ENCODE results near the gene DHRS1. TPM values are rescaled to one million over a fixed set of nuclear protein-coding genes. Genes with fewer than 3 reads are reported as not detected.

The DHRS1 gene
- total and polyA plus RNA-seq, 9 of the 15 experiments (the other 6 are each of a cell fraction or from before 2014, with no cell fraction given), result 7.3 to 33.6 (median 13.3) TPM

DNA sequence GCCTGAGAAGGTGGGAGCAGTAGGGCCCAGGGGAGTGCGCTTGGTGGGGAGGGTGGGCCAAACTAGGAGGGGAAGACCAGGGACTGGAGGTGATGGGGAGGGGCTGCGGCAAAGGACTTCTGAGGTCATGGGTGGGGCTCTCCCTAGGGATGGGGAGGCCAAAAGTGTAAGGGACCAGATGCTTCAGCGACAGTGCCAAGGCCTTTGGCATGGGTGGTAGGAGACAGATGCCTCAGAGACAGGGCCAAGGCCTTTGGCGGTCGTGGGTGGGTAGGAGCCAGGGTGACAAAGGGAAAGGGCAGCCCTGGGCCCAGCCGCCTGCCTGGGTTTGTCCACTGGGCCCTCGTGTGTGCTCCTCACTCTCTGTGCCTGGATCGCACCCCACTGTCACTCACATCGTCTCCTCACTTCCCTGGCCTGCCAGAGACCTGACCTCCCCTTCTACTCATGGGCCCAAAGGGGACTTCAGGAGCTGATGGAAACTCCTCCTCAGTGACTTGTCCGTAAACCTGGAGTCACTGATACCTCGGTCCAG lies 15.0 kb downstream of the DHRS1 start:
- in situ Hi-C loops (cut with MboI), result no loop called here
- no peaks in the 10 kb centered on the region for H3K9me1 ChIP-seq (ENCODE audit: control insufficient read depth, insufficient read depth, low read length)
- no TSS peak for BruUV-seq (replicated peaks)
- no peak overlapping the region for H3K9ac ChIP-seq (ENCODE audit: insufficient read depth in 1 of 2, low read depth in 2 of 2, low read length in 2 of 2)
- DNase-seq (ENCODE audit: extremely low read depth in 1 of 4, low spot score in 3 of 4), result no peak
- ChIA-PET POLR2A (no interaction called here), CTCF (ENCODE audit: low intra/inter-chr PET ratio) (interaction anchor here (0.6 kb wide), 1 partner anchor 429 kb away, joined by 3 read pairs; no protein-coding TSS in a partner anchor)
- intact Hi-C loops (cut with micrococcal nuclease), result no loop called here
- no peaks in the 10 kb centered on the region; a peak in 1 of 5 replicates for H3K4me1 ChIP-seq (replicated peaks in 1 of 2; ENCODE audit: control insufficient read depth in 2 of 2, insufficient read depth in 2 of 2, low read length in 2 of 2)
- ATAC-seq, result no peak
- TF ChIP-seq MCM2 (IDR thresholded peaks at IDR 0.05; ENCODE audit: low read depth), result no peak
- TF ChIP-seq PCBP1 (IDR thresholded peaks at IDR 0.05; ENCODE audit: low read depth, low read length, poor library complexity, severe bottlenecking), result no peak
- TF ChIP-seq PTTG1 (tag; IDR thresholded peaks at IDR 0.05; ENCODE audit: low read depth), result no peak
- TF ChIP-seq ZNF764 (CRISPR knock-in tag; IDR thresholded peaks at IDR 0.05; ENCODE audit: low read depth), result no peak
- no peak for TF ChIP-seq ZNF124 (CRISPR knock-in tag; IDR thresholded peaks at IDR 0.05)
- no peak for TF ChIP-seq ZNF184 (CRISPR knock-in tag; IDR thresholded peaks at IDR 0.05)
- no peak for TF ChIP-seq HDAC2 (IDR thresholded peaks at IDR 0.05)
- no peak for TF ChIP-seq ZNF143 (CRISPR knock-in tag; IDR thresholded peaks at IDR 0.05)
- no peak for TF ChIP-seq ATF1 (CRISPR knock-in tag; IDR thresholded peaks at IDR 0.05)
- no peak for TF ChIP-seq ATF1 (tag; IDR thresholded peaks at IDR 0.05)
- TF ChIP-seq PHF20 (IDR thresholded peaks at IDR 0.05; ENCODE audit: partially characterized antibody), result no peak
- TF ChIP-seq, protein P1, sequence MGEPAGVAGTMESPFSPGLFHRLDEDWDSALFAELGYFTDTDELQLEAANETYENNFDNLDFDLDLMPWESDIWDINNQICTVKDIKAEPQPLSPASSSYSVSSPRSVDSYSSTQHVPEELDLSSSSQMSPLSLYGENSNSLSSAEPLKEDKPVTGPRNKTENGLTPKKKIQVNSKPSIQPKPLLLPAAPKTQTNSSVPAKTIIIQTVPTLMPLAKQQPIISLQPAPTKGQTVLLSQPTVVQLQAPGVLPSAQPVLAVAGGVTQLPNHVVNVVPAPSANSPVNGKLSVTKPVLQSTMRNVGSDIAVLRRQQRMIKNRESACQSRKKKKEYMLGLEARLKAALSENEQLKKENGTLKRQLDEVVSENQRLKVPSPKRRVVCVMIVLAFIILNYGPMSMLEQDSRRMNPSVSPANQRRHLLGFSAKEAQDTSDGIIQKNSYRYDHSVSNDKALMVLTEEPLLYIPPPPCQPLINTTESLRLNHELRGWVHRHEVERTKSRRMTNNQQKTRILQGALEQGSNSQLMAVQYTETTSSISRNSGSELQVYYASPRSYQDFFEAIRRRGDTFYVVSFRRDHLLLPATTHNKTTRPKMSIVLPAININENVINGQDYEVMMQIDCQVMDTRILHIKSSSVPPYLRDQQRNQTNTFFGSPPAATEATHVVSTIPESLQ (CRISPR knock-in tag; IDR thresholded peaks at IDR 0.05), result no peak
- TF ChIP-seq SRSF9 (IDR thresholded peaks at IDR 0.05; ENCODE audit: borderline replicate concordance, low read depth, low read length), result no peak
- no peak overlapping the region for H3K4me3 ChIP-seq
- no peak overlapping the region for H3K4me2 ChIP-seq (ENCODE audit: insufficient read depth, low read length)
- H3K9me3 ChIP-seq (replicated peaks; ENCODE audit: control insufficient read depth, insufficient read depth, low read depth, low read length), result no peaks in the 10 kb centered on the region
- no peak for FAIRE-seq
- peaks cover 3% of the 10 kb centered on the region; the same call in 1 of the 3 replicates for H3K36me3 ChIP-seq (ENCODE audit: control insufficient read depth, insufficient read depth, low read length)
- no peaks in the 10 kb centered on the region for H4K20me1 ChIP-seq (replicated peaks; ENCODE audit: control insufficient read depth, insufficient read depth, low read length)
- WGBS (ENCODE audit: insufficient coverage, low coverage, missing lambda C conversion rate), result 15% methylated on average over 4 of the region's 11 CpGs
- no peak overlapping the region for H3K27ac ChIP-seq (ENCODE audit: extremely low read depth, low read depth, low read length)
- no peak overlapping the region for H2AFZ ChIP-seq (ENCODE audit: low read depth, low read length)
- H3K27me3 ChIP-seq (ENCODE audit: control insufficient read depth in 2 of 2, insufficient read depth in 2 of 2, low read length in 2 of 2), result no peaks in the 10 kb centered on the region
- no peaks in the 10 kb centered on the region for H3K79me2 ChIP-seq (ENCODE audit: control insufficient read depth, insufficient read depth, low read length)

Data from K562 (cell line).